Gastroesophageal sphincter (tissue), 3 donors: ENCODE measurements around the gene ZDHHC11B.
"Not testable (repeated sequence)": the region's sequence is repeated elsewhere in the genome, so short reads cannot be mapped to it uniquely, and the experiment has no call there.

ENCODE experiments used
- POLR2A ChIP-seq, 2 donors: fragments of 450-650 bp; IDR thresholded peaks; one replicate each; pipeline ENCODE4 v1.6.1; 2017; ENCODE audit warnings: antibody characterized with exemption in 2 of 2, mild to moderate bottlenecking in 2 of 2, moderate library complexity in 1 of 2
- POLR2AphosphoS5 ChIP-seq: sonication (generic); formaldehyde crosslinking; IDR thresholded peaks from one replicate; pipeline ENCODE4 v1.6.1; 2017; ENCODE audit warnings: antibody characterized with exemption
- TF ChIP-seq, protein P1 (sequence below), 4 experiments: fragments of 200-600 bp in 2 of 4; fragments of 450-650 bp in 2 of 4; sonication (generic) in 1 of 4; IDR thresholded peaks; one replicate each; pipeline ENCODE4 v1.5.1; 2017 to 2019; ENCODE audit warnings: antibody characterized with exemption in 4 of 4, mild to moderate bottlenecking in 2 of 4, moderate library complexity in 2 of 4

- TF ChIP-seq, protein P1, sequence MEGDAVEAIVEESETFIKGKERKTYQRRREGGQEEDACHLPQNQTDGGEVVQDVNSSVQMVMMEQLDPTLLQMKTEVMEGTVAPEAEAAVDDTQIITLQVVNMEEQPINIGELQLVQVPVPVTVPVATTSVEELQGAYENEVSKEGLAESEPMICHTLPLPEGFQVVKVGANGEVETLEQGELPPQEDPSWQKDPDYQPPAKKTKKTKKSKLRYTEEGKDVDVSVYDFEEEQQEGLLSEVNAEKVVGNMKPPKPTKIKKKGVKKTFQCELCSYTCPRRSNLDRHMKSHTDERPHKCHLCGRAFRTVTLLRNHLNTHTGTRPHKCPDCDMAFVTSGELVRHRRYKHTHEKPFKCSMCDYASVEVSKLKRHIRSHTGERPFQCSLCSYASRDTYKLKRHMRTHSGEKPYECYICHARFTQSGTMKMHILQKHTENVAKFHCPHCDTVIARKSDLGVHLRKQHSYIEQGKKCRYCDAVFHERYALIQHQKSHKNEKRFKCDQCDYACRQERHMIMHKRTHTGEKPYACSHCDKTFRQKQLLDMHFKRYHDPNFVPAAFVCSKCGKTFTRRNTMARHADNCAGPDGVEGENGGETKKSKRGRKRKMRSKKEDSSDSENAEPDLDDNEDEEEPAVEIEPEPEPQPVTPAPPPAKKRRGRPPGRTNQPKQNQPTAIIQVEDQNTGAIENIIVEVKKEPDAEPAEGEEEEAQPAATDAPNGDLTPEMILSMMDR (IDR thresholded peaks at IDR 0.05): not testable (repeated sequence)
- TF ChIP-seq POLR2A (IDR thresholded peaks at IDR 0.05); POLR2AphosphoS5: not testable (repeated sequence)
Measured at GRCh38 chr5:742276-742675, 42.3 kb downstream of the ZDHHC11B start.
